Measurements from ENCODE around the gene PALD1.

DNA sequence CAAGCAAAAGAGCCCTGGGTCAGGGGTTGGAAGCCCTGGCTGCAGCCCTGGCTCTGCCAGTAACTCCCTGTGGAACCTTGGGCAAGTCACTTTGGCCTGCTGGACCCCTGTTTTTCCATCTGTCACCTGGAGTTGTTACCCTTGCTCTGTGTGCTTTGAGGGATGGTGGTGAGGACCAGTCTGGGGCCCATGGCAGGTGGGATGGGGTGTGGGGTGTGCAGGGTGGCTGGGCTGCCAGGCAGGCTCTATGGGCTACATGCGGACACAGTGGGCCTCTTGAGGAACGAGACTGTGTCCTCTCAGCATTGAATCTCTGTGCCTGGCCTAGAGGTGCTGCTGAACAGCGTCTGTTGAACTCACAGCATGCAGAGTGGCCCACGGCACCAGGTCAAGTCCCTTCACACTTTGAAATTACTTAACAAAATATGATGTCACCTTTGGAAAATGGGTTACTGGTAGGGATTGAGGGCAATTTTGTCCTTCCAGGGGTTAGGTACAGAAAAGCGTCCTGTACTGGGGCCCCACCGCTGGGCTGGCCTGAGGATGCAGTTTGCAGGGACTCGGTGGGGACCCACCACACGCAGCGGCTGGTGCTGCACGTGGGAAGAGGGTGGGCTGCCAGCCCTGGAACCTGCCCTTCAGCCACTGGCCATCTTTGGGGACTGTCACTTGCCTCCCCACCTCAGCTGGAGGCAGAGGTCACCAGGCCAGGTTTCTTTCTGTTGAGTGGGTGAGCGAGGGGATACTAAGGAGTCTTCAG lies 78.7 kb downstream of the PALD1 start:
- TF ChIP-seq, protein P1, sequence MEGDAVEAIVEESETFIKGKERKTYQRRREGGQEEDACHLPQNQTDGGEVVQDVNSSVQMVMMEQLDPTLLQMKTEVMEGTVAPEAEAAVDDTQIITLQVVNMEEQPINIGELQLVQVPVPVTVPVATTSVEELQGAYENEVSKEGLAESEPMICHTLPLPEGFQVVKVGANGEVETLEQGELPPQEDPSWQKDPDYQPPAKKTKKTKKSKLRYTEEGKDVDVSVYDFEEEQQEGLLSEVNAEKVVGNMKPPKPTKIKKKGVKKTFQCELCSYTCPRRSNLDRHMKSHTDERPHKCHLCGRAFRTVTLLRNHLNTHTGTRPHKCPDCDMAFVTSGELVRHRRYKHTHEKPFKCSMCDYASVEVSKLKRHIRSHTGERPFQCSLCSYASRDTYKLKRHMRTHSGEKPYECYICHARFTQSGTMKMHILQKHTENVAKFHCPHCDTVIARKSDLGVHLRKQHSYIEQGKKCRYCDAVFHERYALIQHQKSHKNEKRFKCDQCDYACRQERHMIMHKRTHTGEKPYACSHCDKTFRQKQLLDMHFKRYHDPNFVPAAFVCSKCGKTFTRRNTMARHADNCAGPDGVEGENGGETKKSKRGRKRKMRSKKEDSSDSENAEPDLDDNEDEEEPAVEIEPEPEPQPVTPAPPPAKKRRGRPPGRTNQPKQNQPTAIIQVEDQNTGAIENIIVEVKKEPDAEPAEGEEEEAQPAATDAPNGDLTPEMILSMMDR (IDR thresholded peaks at IDR 0.05) = no peak
- no peak for TF ChIP-seq POLR2A (IDR thresholded peaks at IDR 0.05)
